NCI-H1092 treated with DMSO at 0.1 percent for 48 hours (cell line): Measurements from ENCODE around the gene PTPRS.
"Not testable (repeated sequence)": the region's sequence is repeated elsewhere in the genome, so short reads cannot be mapped to it uniquely, and the experiment has no call there.

ENCODE experiments used
- DNase-seq: peaks from one replicate; lab custom pipeline; 2025; lab: John Stamatoyannopoulos, UW

PTPRS gene

GRCh38 chr19:5340637-5341447 is at the start of gene PTPRS:
PTPRS (minus strand) TSS chr19:5340812; CDS start chr19:5286140, 54,672 bp downstream.
- DNase-seq: peak; percentile 87

DNA sequence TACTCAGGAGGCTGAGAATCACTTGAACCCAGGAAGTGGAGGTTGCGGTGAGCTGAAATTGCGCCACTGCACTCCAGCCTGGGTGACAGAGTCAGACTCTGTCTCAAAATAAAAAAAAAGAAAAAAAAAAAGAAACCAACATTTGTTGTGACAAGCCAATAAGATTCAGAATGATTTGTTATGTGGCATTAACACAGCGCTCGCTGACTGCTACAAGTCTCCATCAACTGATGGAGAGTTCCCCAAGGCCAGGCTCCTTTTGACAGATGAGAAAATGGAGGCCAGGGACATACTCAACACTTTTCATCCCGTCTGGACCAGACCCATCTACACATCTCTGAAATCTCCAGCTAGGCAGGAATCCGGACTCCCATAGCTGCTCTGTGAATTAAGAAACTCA is 48.7 kb upstream of the PTPRS start:
- DNase-seq: no peak

- no peak for DNase-seq
Observed at GRCh38 chr19:5387472-5387871, 46.9 kb upstream of the PTPRS start.

DNA sequence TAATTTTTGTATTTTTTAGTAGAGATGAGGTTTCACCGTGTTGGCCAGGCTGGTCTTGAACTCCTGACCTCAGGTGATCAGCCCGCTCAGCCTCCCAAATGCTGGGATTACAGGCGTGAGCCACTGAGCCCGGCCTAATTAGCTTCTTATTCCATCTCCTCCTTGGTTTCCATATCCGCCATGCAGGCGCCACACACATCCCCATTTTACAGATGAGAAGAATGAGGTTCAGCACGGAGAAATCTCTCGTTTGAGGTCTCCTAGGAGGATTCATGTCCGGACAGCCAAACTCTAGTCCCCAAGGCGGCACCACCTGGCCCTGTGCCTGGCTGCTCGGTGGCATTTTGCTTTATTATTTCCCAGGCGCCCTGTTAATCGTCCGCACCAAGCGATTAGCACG is 46.2 kb upstream of the PTPRS start:
- DNase-seq: no peak

DNA sequence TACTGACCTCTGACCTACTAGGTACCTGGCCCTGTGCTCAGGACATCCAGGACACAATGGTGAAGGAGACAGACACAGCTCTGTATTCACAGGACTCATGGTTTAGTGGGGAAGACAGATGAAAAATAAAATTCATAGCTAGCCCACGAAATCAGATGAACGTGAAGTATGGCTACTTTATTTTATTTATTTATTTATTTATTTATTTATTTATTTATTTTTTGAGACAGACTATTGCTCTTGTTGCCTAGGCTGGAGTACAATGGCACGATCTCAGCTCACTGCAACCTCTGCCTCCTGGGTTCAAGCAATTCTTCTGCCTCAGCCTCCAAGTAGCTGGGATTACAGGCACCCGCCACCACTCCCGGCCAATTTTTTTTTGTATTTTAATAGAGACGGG is 40.6 kb upstream of the PTPRS start:
- not testable (repeated sequence) for DNase-seq

GRCh38 chr19:5380215-5380919 is 39.8 kb upstream of the PTPRS start:
- DNase-seq: no peak

- no peak for DNase-seq
Observed at GRCh38 chr19:5376928-5377327, 36.3 kb upstream of the PTPRS start.

- DNase-seq: no peak
Observed at GRCh38 chr19:5372572-5373200, 32.1 kb upstream of the PTPRS start.

GRCh38 chr19:5369962-5370367 is 29.4 kb upstream of the PTPRS start:
- DNase-seq: no peak

DNA sequence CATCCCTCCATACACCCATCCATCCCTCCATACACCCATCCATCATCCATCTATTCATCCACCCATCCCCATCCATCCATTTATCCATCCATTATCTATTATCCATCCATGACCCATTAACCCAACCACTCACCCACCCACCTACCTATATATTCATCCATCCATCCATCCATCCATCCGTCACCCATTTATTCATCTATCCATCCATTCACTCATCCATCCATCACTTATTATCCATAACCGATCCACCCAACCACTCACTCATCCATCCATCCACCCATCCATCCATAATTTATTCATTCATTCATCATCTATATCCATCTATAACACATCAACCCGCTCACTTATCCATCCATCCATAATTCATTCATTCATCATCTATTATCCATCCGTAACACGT is 28.7 kb upstream of the PTPRS start:
- no peak for DNase-seq

- no peak for DNase-seq
Observed at GRCh38 chr19:5367530-5368133, 27.0 kb upstream of the PTPRS start.

DNA sequence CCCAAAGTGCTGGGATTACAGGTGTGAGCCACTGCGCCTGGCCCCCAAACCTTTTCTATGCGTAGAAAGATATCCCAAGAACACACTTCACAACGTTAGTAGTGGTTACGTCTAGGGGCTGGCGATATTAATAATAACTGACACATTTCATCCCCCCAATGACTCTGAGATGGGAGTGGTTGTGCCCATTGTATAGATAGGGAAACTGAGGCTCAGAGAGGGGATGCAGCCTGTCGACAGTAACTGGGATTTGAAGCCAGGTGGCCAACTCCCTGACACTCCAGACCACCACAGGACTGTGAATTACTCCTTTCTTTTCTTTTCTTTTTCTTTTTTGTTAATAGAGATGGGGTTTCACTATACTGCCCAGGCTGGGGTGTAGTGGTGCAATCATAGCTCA is 25.3 kb upstream of the PTPRS start:
- no peak for DNase-seq

DNA sequence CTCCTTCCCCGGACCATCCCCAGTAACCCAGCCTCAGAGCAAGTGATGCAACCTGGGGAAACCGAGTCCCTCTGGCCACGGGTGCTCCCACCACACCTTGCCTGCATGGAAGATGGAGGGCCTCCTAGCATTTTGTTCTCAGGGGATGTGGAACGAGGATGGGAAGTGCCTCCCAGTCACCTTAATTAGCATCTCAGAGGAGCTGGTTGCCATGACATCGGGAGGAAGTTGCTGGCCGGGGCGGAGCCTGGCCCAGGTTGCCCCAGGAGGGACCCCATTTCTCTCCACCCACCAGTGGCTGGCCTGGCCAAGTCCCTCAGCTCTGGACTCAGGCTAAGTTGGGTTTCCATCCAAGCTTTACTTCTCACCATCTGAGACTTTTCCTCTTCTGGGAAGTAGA is 24.1 kb upstream of the PTPRS start:
- DNase-seq: no peak

- not testable (repeated sequence) for DNase-seq
Observed at GRCh38 chr19:5361839-5362238, 21.2 kb upstream of the PTPRS start.

- no peak for DNase-seq
Observed at GRCh38 chr19:5361407-5361806, 20.8 kb upstream of the PTPRS start.

DNA sequence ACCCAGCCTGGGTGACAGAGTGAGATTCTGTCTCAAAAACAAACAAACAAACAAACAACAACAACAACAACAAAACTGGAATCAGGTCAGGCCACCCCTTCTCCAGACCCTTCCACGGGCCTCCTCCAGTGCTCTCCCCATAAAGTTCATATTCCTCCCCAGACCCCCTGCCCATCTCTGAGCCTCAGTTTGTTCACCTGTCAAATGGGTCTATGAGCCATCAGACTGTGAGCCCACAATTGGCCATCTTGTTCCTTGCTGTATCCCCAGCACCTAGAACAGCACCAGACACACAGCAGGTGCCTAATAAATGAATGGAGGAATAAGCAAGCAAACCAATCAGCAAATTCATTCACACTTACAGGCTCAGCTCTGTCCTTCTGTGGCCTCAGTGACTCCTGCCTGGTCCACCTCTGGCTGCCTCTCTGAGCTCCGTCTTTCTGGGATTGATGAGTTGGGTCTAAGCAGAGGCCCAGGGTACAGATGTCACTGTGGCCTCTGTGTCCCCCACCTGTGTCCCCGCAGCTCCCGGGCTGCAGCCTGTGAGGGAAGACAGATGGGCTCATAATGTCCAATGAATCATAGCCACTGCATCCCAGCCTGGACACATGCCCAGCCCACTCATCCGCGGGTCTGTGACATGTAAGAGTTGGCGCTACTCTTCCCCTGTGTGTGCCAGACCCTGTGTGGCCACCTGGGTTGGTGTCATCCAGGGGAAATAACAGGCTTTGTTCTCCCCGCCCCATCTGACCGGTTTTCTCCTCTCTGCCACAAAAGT is 19.6 kb upstream of the PTPRS start:
- peak; percentile 27 for DNase-seq

- no peak for DNase-seq
Observed at GRCh38 chr19:5358173-5358800, 17.7 kb upstream of the PTPRS start.

DNA sequence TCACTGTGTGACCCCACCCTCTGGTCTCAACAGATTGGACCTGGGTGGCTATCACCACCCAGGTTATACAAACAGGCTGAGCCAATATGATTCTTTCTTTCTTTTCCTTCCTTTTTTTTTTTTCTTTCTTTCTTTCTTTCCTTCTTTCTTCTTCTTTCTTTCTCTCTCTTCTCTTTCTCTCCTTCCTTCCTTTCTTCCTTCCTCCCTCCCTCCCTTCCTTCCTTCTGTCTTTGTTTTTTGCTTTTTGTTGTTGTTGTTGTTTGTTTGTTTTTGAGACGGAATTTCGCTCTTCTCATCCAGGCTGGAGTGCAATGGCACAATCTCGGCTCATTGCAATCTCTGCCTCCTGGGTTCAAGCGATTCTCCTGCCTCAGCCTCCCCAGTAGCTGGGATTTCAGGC is 17.0 kb upstream of the PTPRS start:
- no peak for DNase-seq

DNA sequence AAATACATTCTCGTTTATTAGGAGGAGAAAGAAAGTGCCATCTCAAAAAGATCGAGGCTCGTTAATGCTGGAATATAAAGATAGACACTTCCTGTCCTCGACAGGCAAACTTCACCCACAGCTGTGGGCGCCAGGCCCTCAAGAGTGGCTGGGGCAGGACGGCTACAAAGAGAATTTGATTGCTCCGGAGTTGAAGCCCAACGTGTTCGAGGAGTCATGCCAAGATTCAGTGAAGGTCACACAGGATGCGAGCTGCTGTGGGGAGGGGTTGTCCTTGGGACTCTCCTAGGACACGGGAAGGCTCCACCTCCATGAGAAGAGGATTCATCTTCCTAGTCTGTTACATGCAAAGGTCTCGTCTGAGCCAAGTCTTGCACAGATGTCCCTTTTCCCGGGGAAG is 16.3 kb upstream of the PTPRS start:
- no peak for DNase-seq

DNA sequence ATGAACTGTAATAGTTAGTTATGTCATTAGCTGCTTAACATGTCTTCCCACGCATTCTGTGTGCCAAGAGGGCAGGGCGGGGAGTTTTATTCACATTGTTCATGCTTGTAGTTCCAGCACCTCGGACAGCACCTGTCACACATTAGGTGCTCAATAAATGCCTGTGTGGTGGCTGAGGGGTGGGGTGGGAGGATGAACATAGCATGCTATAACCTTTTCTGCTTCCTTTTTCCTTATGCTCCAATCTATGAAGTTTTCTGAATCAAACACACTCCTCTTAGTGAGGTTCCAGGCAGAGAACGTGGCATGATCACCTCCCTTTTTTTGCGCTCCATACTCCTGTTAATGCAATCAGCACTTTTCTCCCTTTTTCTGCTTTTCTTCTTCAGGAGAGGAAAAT is 15.8 kb upstream of the PTPRS start:
- DNase-seq: no peak

DNA sequence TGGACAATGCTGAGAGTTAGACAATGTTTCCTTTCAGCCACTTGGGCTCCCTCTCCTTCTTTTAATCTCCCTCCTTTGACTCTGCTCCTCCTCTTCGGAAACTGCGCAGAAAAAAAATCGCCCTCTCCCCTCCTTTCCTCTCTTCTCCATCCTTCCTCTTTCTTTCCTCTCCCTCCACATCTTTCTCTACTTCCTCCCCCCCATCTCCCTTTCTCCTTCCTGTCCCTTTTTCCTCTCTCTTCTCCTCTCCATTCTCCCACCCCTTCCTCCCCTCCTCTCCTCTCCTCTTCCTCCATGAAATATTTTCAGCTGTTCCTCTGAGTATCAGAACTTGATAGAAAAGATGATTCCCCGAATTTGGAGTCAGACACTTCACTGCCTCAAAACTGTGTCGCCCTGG is 15.1 kb upstream of the PTPRS start:
- DNase-seq: no peak
